Right renal pelvis (tissue), 4 donors: ENCODE data around the gene MIOX. TPM values are rescaled to one million over a fixed set of nuclear protein-coding genes. Genes with fewer than 3 reads are reported as not detected.

ENCODE experiments used
- polyA plus RNA-seq, 4 donors: library from polyadenylated mRNA; unstranded; fragments of 120-200 nt; gene quantifications; one replicate each; pipeline ENCODE4 v1.2.1, GENCODE V29; 2013; ENCODE audit not compliant: insufficient read length in 4 of 4

The MIOX gene
- polyA plus RNA-seq, 4 donors, result 3.2 to 17.7 (median 12.1) TPM

Other genes with a start within 250 kb of the MIOX start
- gene TUBGCP6, start 241.8 kb upstream of the MIOX start, polyA plus RNA-seq, result 10 to 100 TPM; 31.4 to 40.7 (median 34.3) TPM
- gene HDAC10, start 235.6 kb upstream of the MIOX start, polyA plus RNA-seq, result 10 to 100 TPM; 18.0 to 28.7 (median 19.9) TPM
- gene MAPK12, start 225.2 kb upstream of the MIOX start, polyA plus RNA-seq, result 10 to 100 TPM; 10.6 to 23.6 (median 12.2) TPM
- gene MAPK11, start 216.5 kb upstream of the MIOX start, polyA plus RNA-seq, result 1 to 10 TPM; 7.3 to 8.8 (median 7.4) TPM
- 100 to 1,000 TPM; 217 to 261 (median 232) TPM for gene PLXNB2, start 179.2 kb upstream of the MIOX start, polyA plus RNA-seq
- 10 to 100 TPM; 12.0 to 17.9 (median 15.0) TPM for gene DENND6B, start 159.8 kb upstream of the MIOX start, polyA plus RNA-seq
- 10 to 100 TPM; 35.9 to 46.0 (median 40.3) TPM for gene PPP6R2, start 143.5 kb upstream of the MIOX start, polyA plus RNA-seq
- gene SBF1, start 11.8 kb upstream of the MIOX start, polyA plus RNA-seq, result 10 to 100 TPM; 30.7 to 46.5 (median 32.7) TPM
- 1 to 10 TPM; 4.1 to 6.8 (median 5.4) TPM for gene ADM2, start 5.3 kb upstream of the MIOX start, polyA plus RNA-seq
- 10 to 100 TPM; 40.4 to 61.4 (median 41.9) TPM for gene LMF2, start 20.8 kb downstream of the MIOX start, polyA plus RNA-seq
- 10 to 100 TPM; 36.1 to 54.1 (median 43.8) TPM for gene NCAPH2, start 21.4 kb downstream of the MIOX start, polyA plus RNA-seq
- 1 to 10 TPM in 1 of 4 donors, under 1 TPM in 2, not detected in 1; 0.24 to 5.8 (median 0.37) TPM for gene SCO2, start 38.7 kb downstream of the MIOX start, polyA plus RNA-seq
- 1 to 10 TPM; 1.1 to 2.5 (median 1.3) TPM for gene TYMP, start 43.2 kb downstream of the MIOX start, polyA plus RNA-seq
- gene KLHDC7B, start 59.0 kb downstream of the MIOX start, polyA plus RNA-seq, result under 1 TPM; 0.07 to 0.46 (median 0.18) TPM
- under 1 TPM in 1 of 4 donors, not detected in 3; 0.57 TPM for gene SYCE3, start 76.1 kb downstream of the MIOX start, polyA plus RNA-seq
- 10 to 100 TPM; 10.2 to 16.7 (median 10.8) TPM for gene CPT1B, start 91.6 kb downstream of the MIOX start, polyA plus RNA-seq
- gene CHKB, start 96.0 kb downstream of the MIOX start, polyA plus RNA-seq, result 10 to 100 TPM; 81.3 to 86.7 (median 85.1) TPM
- 1 to 10 TPM in 1 of 4 donors, under 1 TPM in 3; 0.59 to 1.3 (median 0.63) TPM for gene MAPK8IP2, start 113.9 kb downstream of the MIOX start, polyA plus RNA-seq
- 10 to 100 TPM; 14.1 to 21.0 (median 16.6) TPM for gene ARSA, start 141.3 kb downstream of the MIOX start, polyA plus RNA-seq
- gene SHANK3, start 186.0 kb downstream of the MIOX start, polyA plus RNA-seq, result 10 to 100 TPM; 13.3 to 23.2 (median 17.4) TPM